ENCODE data around the gene EIF1AD. TPM values are rescaled to one million over a fixed set of nuclear protein-coding genes. Genes with fewer than 3 reads are reported as not detected.
A peak's percentile ranks its signal among the peaks of the same experiment; 100 is the strongest.

Gene EIF1AD
- total and polyA plus RNA-seq, 2 of the 8 experiments (the other 6 are each of a cell fraction or from before 2014, with no cell fraction given) = 32.6 to 39.9 TPM

DNA sequence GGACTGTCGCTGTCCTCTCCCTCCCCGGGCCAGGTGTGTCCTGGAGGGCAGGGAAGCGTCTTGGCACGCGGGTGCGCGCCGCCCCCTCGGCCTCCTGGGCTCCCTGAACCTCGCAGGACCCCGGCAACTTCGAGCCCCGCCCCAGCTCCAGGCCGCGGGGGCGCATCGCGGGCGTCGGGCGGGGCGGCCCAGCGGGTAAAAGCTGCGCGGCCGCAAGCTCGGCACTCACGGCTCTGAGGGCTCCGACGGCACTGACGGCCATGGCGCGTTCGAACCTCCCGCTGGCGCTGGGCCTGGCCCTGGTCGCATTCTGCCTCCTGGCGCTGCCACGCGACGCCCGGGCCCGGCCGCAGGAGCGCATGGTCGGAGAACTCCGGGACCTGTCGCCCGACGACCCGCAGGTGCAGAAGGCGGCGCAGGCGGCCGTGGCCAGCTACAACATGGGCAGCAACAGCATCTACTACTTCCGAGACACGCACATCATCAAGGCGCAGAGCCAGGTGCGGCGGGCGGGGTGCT lies 9.9 kb upstream of the EIF1AD start, which contains the start of gene CST6 (continued):
- TF ChIP-seq CHD7 (IDR thresholded peaks at IDR 0.05; ENCODE audit: insufficient replicate concordance, low read length) (no peak), EZH2 (IDR thresholded peaks at IDR 0.05; ENCODE audit: low read depth, low read length, severe bottlenecking) (peak; percentile 50), YY1 (IDR thresholded peaks at IDR 0.05; ENCODE audit: low read depth, low read length) (0 out of 2 replicates have a peak, but pooled peaks have one; percentile 16), FOSL1 (IDR thresholded peaks at IDR 0.05; ENCODE audit: insufficient read depth, low read depth, low read length) (no peak), TCF12 (IDR thresholded peaks at IDR 0.05; ENCODE audit: low read depth, low read length) (no peak), CREB1 (IDR thresholded peaks at IDR 0.05) (no peak), TAF7 (optimal IDR thresholded peaks at IDR 0.05; ENCODE audit: borderline replicate concordance, low read depth, low read length) (no peak), SIX5 (IDR thresholded peaks at IDR 0.05; ENCODE audit: low read depth, low read length) (no peak), RBBP5 (IDR thresholded peaks at IDR 0.05; ENCODE audit: borderline replicate concordance, low read depth, low read length) (peak; percentile 58; the same call in 1 of the 2 replicates), ASH2L (IDR thresholded peaks at IDR 0.05; ENCODE audit: low read length) (peak; percentile 56), E2F6 (IDR thresholded peaks at IDR 0.05) (peak; percentile 92)

All from H1 (cell line).